ENCODE data around the gene ABCC4. TPM values are rescaled to one million over a fixed set of nuclear protein-coding genes. Genes with fewer than 3 reads are reported as not detected.

The ABCC4 gene
- total and polyA plus RNA-seq, 9 of the 15 experiments (the other 6 are each of a cell fraction or from before 2014, with no cell fraction given) = 9.4 to 46.1 (median 25.4) TPM

- no peaks in the 10 kb centered on the region for H4K20me1 ChIP-seq (replicated peaks; ENCODE audit: control insufficient read depth, insufficient read depth, low read length)
- H3K4me1 ChIP-seq (replicated peaks in 1 of 2; ENCODE audit: control insufficient read depth in 2 of 2, insufficient read depth in 2 of 2, low read length in 2 of 2) = peaks cover 25 to 30% of the 10 kb centered on the region in 2 experiments; a peak in 4 of 5 replicates
Observed at GRCh38 chr13:95298169-95298965, 2.9 kb downstream of the ABCC4 start.

More at GRCh38 chr13:95298169-95298965, 2.9 kb downstream of the ABCC4 start:
- H3K4me3 ChIP-seq = no peak overlapping the region
- H3K36me3 ChIP-seq (ENCODE audit: control insufficient read depth, insufficient read depth, low read length) = peaks cover 19% of the 10 kb centered on the region; the same call in 2 of the 3 replicates
- peak overlapping the region; percentile 20 to 55; a peak in 2 of 4 replicates for H3K9ac ChIP-seq (ENCODE audit: insufficient read depth in 1 of 2, low read depth in 2 of 2, low read length in 2 of 2)
- H3K79me2 ChIP-seq (ENCODE audit: control insufficient read depth, insufficient read depth, low read length) = peaks cover 93% of the 10 kb centered on the region
- FAIRE-seq (no peak), DNase-seq (ENCODE audit: extremely low read depth in 1 of 4, low spot score in 3 of 4) (no peak), ATAC-seq (no peak)
- no peak overlapping the region for H2AFZ ChIP-seq (ENCODE audit: low read depth, low read length)
- BruUV-seq (replicated peaks) = no TSS peak
- ChIA-PET POLR2A (interaction anchor here (1.5 to 2.6 kb wide), 4 partner anchors 10 to 83 kb away, joined by 4 to 15 read pairs (median 6); no protein-coding TSS in a partner anchor), CTCF (ENCODE audit: low intra/inter-chr PET ratio) (no interaction called here)
- TF ChIP-seq PRDM10 (IDR thresholded peaks at IDR 0.05; ENCODE audit: partially characterized antibody) = peak; percentile 91
- TF ChIP-seq REST (IDR thresholded peaks at IDR 0.05; ENCODE audit: borderline replicate concordance) = no peak
- no peak for TF ChIP-seq REST (CRISPR knock-in tag; IDR thresholded peaks at IDR 0.05; ENCODE audit: low read depth)
- H3K27ac ChIP-seq (ENCODE audit: extremely low read depth, low read depth, low read length) = no peak overlapping the region
- no peaks in the 10 kb centered on the region for H3K9me1 ChIP-seq (ENCODE audit: control insufficient read depth, insufficient read depth, low read length)
- H3K27me3 ChIP-seq (ENCODE audit: control insufficient read depth in 2 of 2, insufficient read depth in 2 of 2, low read length in 2 of 2) = no peaks in the 10 kb centered on the region
- peak overlapping the region; percentile 98 for H3K4me2 ChIP-seq (ENCODE audit: insufficient read depth, low read length)
- intact Hi-C loops (cut with micrococcal nuclease) (no loop called here), in situ Hi-C loops (cut with MboI) (loop anchor here (10.0 kb wide), 1 partner anchor 104 kb away; no protein-coding TSS in a partner anchor)
- 80% methylated on average over 8 of the region's 8 CpGs for WGBS (ENCODE audit: insufficient coverage, low coverage, missing lambda C conversion rate)
- H3K9me3 ChIP-seq (replicated peaks; ENCODE audit: control insufficient read depth, insufficient read depth, low read depth, low read length) = no peaks in the 10 kb centered on the region

All from K562 (cell line).